DMS79 treated with DMSO at 0.1 percent for 48 hours (cell line): Measurements from ENCODE around the gene TMEM272.
A peak's percentile ranks its signal among the peaks of the same experiment; 100 is the strongest.
"Not testable (repeated sequence)": the region's sequence is repeated elsewhere in the genome, so short reads cannot be mapped to it uniquely, and the experiment has no call there.

Experiments used
- DNase-seq: peaks from one replicate; lab custom pipeline; 2025; lab: John Stamatoyannopoulos, UW

The TMEM272 gene

DNA sequence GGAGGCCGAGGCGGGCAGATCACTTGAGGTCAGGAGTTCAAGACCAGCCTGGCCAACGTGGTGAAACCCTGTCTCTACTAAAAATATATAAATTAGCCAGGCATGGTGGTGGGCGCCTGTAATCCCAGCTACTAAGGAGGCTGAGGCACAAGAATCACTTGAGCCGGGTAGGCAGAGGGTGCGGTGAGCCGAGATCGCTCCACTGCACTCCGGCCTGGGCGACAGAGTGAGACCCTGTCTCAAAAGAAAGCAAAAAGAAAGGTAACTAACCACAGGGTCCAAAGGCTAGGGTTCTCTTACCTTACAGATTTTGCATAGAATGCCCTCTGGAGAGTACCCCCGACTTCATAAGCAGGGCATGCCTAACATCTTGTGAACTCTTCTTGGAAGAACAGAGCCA lies 20.3 kb downstream of the TMEM272 start:
- not testable (repeated sequence) for DNase-seq

DNA sequence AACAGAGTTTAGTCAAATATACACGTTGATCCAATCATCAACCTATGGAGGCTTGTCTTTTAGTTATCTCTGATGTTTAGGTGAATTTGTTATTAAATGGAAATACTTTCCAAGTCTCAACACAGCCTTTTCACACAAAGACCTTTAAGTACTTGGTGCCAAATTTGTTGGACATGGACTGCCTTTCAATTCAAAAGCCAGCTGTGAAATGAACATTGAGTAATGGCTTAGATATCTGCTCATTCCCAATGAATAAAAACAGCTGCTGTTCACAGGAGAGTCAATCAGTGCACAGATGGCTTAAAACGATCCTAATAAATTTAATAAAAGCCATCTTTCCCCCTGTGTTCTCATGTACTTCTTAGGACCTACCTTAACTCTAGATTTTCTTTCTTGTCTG lies 21.1 kb downstream of the TMEM272 start:
- DNase-seq = no peak

DNA sequence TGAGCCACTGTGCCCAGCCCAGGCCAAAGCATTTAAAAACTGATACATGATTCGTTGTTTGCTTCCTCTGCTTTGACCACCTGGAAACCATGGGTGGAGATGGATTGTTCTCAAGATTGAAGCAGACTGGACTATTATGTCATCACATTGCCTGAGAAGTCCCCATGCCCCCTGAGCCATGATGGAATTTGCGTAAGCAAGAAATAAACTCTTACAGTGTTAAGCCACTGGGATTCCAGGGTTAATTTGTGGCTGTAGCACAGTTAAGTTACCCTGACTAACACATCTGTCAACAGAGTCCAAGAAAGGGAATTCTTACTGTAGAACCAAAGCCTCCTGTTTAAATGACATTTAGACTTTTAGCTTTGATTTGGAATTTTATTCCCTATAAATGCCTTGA lies 21.6 kb downstream of the TMEM272 start:
- DNase-seq = no peak

DNA sequence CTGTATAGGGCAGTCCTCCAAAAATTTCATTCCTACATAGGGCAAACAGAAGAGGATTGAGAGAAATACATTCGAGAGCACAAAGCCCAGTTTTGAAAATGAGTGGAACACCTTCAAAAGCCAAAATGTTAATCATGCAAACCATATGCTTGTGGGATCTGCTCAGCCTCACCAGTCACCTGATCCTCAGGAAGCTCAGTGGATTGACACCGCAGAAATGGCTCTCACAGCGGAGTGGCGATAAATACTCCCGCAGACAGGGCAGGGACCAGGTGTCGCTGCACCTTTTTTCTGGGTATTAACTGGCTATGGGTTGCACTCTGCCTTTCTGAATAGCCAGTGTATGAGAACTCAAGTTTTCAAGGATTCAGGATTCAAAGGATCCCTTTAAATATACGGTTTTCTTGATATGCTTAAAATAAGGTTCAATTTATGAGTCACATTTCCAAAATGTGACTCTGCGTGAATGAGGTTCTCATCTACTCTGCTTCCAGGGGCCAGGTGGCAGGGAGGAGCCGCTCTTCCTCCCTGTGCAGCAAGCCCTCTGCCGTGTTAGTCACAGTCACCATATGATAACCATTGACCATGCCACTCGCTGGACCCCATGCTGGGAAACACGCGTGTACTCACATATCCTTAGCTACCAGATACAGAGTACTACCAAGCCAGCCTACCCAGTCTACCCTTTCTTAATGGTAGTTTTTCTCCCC lies 22.7 kb downstream of the TMEM272 start:
- no peak for DNase-seq

DNA sequence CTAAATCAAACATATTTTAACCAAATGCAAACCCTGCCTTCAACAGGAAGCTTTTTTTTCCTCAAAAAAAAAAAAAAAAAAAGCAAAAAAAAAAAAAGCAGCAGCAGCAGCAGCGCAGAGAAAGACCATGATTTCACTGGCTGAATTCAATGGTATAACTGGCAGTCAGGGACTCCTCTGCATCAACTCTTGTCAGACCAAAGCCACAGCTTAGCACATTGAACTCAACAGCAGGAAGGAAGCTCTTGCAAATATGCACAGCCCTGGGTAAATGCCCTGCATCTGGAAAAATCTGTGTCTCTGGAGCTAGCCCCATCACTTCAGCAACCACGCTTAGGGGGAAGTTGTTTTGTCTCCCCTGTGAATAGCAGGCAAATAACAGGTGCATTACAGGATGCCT lies 23.4 kb downstream of the TMEM272 start:
- DNase-seq = no peak

DNA sequence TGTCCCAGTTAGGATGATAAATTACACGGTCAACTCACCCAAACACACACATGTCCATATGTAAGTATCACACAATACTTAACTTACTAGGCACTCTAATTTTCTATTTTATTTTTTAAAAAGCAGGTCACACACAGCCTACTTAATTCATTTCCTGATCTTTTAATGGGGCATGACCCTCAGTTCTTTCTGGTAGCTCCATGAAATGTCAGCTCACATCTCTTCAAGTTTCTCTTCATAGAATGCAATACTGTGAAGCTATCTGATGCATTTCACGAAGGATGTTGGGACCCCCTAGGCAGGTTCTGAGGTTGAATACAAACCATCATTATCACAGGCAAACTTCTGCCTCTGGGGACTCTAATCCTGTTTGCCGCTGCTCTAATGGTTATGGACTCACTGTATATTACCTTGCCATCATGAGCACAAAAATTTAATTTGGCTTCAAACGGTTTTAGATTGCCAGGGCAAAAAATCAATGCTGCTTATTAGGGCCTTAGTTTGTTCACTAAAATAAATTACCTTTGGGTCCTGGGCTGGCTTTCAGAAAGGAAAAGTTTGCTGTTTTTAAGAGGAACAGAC lies 24.9 kb downstream of the TMEM272 start:
- no peak for DNase-seq

DNA sequence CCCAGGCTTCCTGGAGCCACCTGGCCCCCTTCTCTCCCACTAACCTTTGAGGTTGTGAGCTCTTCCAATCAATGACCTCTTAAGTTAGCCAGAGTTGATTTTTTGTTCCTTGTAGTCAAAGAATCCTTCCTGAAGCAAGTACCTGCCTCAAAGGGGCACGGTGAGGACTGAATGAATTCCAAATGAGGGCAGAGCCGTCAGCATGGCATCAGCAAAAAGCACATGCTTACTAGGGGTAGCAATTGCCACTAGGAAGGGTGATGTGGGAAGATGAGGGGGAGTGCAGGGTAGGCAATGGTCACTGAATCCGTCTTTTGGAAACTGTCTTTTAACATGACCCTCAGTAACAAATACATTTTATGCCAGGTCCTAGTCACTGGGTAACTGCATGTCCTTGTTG lies 25.4 kb downstream of the TMEM272 start:
- DNase-seq = no peak

DNA sequence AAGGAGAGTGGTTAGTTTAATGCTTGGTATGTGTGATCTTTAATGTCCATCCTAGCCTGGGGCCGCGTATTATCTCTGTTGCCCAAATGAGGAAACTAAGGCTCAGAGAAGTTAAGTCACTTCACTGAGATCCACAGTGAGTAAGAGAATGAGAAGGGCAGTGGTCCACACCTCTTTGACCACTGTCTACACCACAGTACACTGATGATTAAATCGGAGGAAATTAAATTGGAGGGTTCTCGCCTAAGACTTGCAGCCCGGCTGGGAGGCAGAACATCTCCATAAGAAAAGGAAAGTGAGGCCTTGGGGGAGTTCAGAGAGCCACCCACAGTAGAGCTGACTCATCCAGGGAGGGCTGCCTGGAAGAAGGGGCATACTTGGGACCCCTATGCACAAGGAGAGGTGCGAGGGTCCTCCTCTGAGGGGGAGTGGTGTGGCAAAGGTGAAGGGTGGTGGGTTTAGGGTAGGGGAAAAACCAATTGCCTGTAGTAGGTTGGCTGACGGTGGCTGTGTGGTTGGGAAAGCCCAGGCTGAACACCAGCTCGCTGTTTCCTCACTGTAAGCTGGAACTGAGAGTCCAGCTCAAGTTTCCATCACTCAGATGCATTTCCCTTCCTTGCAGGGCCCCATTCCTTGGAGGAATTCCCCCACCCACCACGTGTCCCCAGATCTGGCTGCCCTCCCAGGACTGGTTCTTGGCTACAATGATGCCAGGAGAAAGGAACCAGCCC lies 26.0 kb downstream of the TMEM272 start:
- no peak for DNase-seq

DNA sequence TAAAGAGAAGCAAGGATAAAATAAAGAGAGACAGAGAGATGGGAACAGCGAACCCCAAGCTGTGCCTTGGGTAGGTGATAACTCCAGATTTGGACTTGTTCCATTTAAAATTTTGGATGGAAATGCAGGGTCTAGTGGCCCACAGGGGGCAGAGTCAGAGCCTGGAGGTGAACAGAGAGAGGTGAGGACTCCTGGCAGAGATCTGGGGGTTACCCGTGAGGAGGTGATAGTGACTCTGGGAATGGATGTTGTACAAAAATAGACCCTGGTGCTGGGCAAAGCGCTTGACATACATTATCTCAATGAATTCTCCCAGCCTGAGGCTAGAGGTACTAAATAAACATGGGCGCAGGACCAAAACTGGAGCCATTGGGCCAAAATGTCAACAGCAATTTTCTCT lies 26.7 kb downstream of the TMEM272 start:
- DNase-seq = no peak

DNA sequence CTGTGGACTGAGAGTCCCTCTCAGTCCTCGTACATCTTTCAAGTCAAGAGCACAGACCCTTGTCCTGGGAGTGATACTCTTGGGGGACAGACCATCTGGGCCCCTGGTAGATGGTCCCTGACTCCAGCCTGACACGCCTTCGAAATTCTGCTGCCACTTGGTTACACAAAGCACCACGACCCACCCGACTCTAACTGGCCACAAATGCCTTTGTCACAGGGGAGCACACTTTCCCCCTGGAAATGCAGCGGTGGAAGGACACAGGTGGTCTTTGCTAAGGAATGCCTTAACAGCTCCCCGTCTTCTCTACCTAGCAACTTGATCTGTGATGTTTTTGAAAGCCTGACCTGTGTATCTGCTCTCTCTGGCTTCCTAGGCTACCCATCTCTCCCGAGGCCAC lies 27.3 kb downstream of the TMEM272 start:
- DNase-seq = no peak

DNA sequence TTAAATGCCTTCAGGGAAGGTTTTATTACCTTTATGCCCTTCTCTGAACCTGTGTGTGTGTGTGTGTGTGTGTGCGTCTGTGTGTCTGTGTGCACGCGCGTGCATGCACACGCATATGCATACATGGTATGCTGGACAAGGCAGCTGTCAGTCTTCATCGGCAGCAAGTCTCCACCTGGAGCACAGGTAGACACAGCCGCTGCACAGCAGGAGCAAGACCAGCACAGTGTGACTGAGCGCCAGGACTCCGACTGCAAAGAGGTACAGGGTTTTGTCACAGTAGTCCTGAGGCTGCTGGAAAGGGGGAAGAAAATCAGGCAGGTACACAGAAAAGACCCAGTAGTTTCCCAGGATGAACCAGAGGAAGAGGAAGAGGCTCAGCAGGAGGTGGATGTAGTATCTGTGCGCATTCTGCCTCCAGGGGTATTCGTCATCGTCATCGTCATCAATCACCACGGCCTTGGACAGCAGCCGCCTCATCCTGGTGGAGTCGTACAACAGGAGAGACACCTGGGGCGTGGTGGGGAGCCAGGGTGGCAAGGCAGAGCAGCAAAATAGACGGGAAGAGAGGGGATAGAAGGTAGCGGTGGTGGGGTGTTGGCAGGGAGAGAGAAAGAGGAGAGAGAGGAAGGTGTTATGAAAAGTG lies 28.2 kb downstream of the TMEM272 start:
- DNase-seq = no peak

DNA sequence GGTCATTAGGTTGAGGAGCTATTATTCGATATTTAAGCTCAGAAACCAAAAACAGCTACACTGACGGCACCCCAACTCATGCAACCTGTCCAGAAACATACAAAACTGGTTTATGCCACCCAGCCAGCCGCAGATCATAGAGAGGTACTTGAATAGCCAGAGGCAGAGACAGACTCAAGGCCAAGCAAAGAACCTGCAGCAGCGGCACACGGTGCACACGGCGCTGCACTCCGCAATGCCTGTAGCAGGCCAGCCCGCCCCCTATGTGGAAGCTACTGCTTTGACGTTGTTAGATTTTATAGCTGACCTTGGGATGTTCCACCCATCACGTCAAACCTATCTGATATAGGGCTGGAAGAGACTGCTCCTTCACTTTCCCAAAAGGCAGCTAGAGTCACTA lies 29.1 kb downstream of the TMEM272 start:
- DNase-seq = no peak

DNA sequence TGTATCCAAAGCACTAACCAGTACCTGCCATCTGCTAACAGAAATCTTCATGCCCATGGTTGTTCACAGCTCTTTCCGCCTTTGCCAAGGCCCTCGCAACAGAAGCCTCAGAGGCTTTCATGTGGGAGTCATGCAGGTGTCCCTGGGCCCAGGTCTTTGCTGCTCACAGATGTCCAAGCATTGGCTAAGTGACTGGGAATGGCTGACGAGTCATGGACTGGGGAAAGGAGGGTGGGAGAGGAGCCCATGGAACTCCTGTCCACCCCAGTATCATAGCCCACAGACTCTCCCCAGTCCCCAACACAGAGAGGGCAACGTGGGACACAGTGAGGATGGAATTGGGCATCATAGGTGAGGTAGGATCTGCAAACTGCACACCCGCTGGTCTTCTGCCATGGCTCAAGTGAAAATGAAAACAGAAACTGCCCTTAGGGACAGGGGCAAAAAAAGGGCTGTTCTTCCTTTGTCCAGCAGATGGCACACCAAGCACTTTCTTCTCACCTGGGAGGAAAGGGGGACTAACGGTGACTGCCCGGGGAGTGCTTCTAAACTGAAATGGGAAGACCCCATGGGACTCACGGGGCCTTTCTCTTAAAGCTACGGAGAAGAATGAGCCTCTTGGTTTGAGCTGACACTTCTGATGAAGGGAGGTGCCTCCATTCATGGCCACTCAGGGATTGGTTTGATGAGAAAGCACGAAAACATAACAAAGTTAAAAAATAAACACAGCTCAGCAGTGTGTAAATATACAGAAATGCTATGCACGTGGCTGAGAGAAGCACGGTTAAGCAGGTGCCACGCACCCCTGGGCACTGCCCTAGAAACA lies 29.9 kb downstream of the TMEM272 start:
- DNase-seq = peak; percentile 44

DNA sequence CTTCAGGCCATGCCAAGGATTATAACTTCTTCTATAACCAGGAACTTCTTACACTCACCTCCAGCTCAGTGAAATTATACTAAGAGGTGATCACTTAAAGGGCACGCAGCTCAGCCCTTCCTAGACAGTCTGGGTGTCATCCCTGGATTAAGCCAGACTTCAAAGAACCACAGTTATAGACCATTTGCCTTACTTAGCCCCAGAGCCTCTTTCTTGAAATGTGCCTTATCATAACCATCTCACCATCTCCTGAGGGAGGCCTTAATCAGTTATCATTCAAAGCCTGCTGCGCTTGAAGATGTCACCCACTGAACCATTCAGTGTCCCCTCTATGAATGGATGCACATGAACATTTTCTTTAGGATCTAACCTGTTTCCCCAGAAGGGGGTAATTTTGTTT lies 30.9 kb downstream of the TMEM272 start:
- no peak for DNase-seq

DNA sequence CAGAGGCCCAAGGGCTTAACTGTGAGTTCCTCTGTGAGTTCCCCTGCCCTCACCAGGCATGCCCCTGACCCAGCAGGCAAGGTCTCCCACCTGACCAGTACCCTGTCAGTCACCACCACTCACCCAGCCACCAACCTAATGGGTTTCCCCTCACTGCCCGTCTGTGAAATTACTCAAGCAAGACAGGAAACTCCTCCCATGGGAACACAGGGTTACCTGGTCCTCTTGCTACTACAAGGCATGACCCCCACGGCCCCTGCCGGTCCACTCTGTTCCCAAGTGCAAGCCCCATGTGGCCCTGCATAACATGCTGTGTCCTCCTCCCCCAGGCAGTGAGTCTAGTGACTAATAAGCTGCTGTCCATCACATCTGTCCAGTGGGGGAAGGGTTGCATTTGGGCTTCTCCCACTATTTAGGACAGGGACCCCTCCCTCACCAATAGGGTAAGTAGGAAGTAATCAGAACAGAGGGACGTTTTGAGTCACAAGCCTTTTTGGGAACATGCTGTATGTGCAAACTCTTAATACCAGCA lies 33.0 kb downstream of the TMEM272 start:
- no peak for DNase-seq

DNA sequence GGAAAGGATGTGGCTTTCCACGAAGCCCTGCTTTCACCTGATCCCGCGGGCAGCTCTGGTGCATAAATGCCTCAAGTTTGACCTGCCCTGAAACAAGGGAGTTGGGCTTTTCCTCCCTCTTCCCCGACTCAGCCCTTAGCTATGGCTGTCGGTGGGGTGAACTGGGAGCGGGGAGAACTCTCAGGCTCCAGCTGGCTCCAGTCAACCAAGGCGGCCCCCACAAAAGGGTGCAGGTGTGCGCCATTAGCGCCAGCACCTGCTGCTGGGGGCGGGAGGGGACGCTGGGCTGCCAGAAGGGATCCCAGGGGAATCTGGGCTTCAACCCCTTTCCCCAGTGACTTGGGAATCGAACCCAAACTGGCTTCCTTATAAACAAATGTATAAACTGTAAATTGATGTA lies 33.9 kb downstream of the TMEM272 start:
- no peak for DNase-seq

DNA sequence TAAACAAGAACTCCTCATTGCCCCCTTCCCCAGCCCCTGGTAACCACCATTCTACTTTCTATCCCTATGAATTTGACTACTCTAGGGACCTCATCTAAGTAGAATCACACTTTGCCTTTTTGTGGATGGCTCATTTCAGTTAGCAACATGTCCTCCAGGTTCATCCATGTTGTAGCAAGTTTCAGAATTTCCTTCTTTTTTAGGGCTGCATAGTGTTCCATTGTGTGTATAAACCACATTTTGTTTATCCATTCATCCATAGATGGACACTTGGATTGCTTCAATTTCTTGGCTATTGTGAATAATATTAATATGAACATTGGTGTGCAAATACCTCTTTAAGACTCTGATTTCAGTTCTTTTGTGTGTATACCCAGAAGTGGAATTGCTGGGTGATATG lies 36.2 kb downstream of the TMEM272 start:
- DNase-seq = no peak

DNA sequence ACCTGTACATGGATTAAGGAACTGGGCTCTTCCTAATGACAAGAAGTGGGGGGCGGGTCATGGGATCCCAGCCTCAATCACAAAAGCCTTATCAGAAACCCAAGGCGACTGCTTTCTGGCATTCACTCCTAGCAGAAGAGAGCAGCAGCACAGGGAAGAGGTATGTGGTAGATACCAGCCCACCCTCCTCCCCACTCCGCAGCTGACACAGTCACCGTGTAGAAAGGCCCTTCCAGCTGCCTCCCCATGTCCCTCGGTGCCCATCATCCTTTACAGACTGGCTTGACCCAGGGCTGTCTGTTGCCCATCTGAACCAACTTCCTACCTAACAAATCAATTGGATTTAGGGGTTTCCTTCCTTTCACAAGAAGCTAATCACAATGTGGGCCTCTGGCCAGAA lies 37.9 kb downstream of the TMEM272 start:
- DNase-seq = no peak

DNA sequence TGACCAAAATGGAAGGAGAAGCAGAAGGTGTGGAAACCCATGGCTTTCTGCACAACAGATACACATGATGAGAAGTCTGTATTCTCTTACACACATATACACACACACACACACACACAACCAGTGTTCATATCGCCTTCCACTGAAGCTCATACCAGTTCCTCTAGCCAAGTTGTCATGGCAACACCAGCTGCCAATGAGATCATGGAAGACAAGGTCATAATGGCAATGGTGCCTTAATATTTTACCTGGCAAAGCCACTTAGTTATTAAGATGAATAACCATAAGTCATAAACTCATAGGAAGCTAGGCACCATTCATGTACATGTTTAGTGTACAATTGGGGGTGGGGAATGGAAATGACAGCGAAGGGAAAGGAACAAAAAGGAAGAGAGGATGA lies 38.4 kb downstream of the TMEM272 start:
- DNase-seq = no peak

DNA sequence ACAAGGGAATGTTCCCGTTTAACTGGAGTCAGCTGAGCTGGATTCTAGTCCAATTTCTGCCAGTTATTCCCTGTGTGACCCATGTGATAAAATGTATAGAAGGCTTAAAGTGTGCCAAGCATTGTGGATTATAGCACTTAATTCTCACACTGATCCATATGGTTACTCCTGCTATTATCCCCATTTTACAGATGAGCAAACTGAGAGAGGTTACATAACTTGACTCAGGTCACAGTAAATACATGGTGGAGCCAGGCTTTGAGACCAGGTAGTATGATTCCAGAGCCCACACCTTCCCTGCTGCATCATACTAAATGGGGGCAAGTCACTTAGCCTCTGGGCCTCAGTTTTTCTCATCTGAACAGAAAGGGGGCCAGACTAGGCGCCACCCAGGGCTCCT lies 39.1 kb downstream of the TMEM272 start:
- no peak for DNase-seq

DNA sequence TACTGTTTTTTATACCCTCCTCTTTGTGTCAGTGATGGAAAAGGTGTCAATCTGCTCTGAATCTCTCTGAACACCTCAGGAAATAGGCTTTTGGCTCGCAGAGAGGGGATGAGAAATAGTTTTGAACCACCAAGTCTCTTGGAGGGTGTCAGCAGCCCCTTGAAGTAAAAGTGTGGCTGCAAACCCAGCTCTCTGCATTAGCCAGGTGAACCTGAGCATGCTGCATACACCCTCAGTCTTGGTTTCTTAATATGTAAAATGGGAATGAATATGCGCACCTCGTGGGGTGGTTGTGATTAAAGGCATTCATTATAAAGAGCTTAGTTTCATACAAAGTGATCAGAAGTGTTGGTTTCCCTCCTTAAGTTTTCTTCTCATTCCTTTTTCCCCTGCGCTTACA lies 39.7 kb downstream of the TMEM272 start:
- no peak for DNase-seq
